HepG2 (cell line): Measurements from ENCODE around the gene ATP9A. TPM values are rescaled to one million over a fixed set of nuclear protein-coding genes. Genes with fewer than 3 reads are reported as not detected.

Experiments
- ATAC-seq: fragments of 200-7000 bp; cut with Tn5 transposase; 3 replicates; pipeline ENCODE4 v1.9.1; 2020; ENCODE audit warnings: mild to moderate bottlenecking, moderate library complexity
- BruUV-seq: library from RNA; stranded (reverse); fragments of 400-500 nt; replicated peaks from 2 replicates; lab custom pipeline; 2021; lab: Mats Ljungman, UMichigan
- CTCF ChIA-PET: fragments of 300-600 bp; formaldehyde crosslinking; extraction: SDS; loops from one replicate; lab custom pipeline; 2021; ENCODE audit warnings: low total read pairs, inconsistent platforms, low intra/inter-chr PET ratio; lab: Yijun Ruan, JAX
- POLR2A ChIA-PET: fragments of 350-600 bp; sonication (Branson Sonifier 250); formaldehyde crosslinking; loops from one replicate; lab custom pipeline; 2020; ENCODE audit warnings: antibody characterized with exemption, inconsistent platforms; lab: Yijun Ruan, JAX
- DNase-seq: peaks from one replicate; pipeline ENCODE4 v3.0.0-alpha.2; 2015; ENCODE audit warnings: low spot score
- FAIRE-seq: peaks from 3 replicates; lab custom pipeline; 2011; peaks lifted over from hg19 to GRCh38; lab: Jason Lieb, UNC
- H2AFZ ChIP-seq: one replicate; pipeline ENCODE4 v1.6.1; 2011; ENCODE audit warnings: low read length, inconsistent platforms
- H3K27ac ChIP-seq: fragments of 300-600 bp; 3 replicates; pipeline ENCODE4 v1.8.0; 2011; ENCODE audit warnings: mixed run types, mild to moderate bottlenecking, mixed read lengths, low read length, inconsistent platforms; ENCODE audit not compliant: insufficient read depth; ENCODE audit errors: extremely low read length
- H3K27me3 ChIP-seq, 2 experiments: fragments of 200-600 bp in 1 of 2; 2 replicates in 1 of 2; 3 replicates in 1 of 2; pipeline versions ENCODE4 v1.6.0 to v1.8.0; 2011; ENCODE audit warnings: low read length in 2 of 2, mild to moderate bottlenecking in 2 of 2, moderate library complexity in 2 of 2, inconsistent platforms in 1 of 2; ENCODE audit not compliant: insufficient read depth in 2 of 2, control insufficient read depth in 1 of 2
- H3K36me3 ChIP-seq, 2 experiments: fragments of 200-600 bp in 1 of 2; replicated peaks in 1 of 2; 2 replicates in 1 of 2; 3 replicates in 1 of 2; pipeline versions ENCODE4 v1.5.1 to v1.8.0; 2011; ENCODE audit warnings: low read length in 2 of 2, inconsistent platforms in 1 of 2; ENCODE audit not compliant: insufficient read depth in 2 of 2, control insufficient read depth in 1 of 2
- H3K4me1 ChIP-seq: 2 replicates; pipeline ENCODE4 v1.5.1; 2012; ENCODE audit warnings: low read length, inconsistent platforms; ENCODE audit not compliant: insufficient read depth
- H3K4me2 ChIP-seq: 2 replicates; pipeline ENCODE4 v1.6.0; 2011; ENCODE audit warnings: low read depth, low read length, inconsistent platforms
- H3K4me3 ChIP-seq, 3 experiments: fragments of 200-600 bp in 1 of 3; sonication (generic), shearing (Covaris generic) in 1 of 3; replicated peaks in 1 of 3; 2 replicates each; pipeline ENCODE4 v1.5.1; 2011 to 2016; ENCODE audit warnings: low read length in 3 of 3, inconsistent platforms in 2 of 3, low read depth in 2 of 3, mild to moderate bottlenecking in 2 of 3, control low read depth in 1 of 3, mixed read lengths in 1 of 3; ENCODE audit not compliant: insufficient read depth in 1 of 3
- H3K79me2 ChIP-seq: one replicate; pipeline ENCODE4 v1.6.1; 2011; ENCODE audit warnings: low read length, inconsistent platforms; ENCODE audit not compliant: insufficient read depth
- H3K9ac ChIP-seq: 2 replicates; pipeline ENCODE4 v1.6.0; 2011; ENCODE audit warnings: mild to moderate bottlenecking, low read depth, low read length, inconsistent platforms; ENCODE audit not compliant: insufficient read depth
- H3K9me3 ChIP-seq: 2 replicates; pipeline ENCODE4 v1.5.1; 2012; ENCODE audit warnings: mild to moderate bottlenecking, low read length
- H4K20me1 ChIP-seq: 2 replicates; pipeline ENCODE4 v1.6.0; 2011; ENCODE audit warnings: inconsistent platforms, mild to moderate bottlenecking, low read length, moderate library complexity; ENCODE audit not compliant: insufficient read depth
- CBX2 ChIP-seq, 2 experiments: fragments of 200-600 bp in 1 of 2; sonication (generic); formaldehyde crosslinking in 1 of 2; IDR thresholded peaks; 2 replicates each; pipeline versions ENCODE4 v1.7.0 to v1.8.1; 2018 to 2022; ENCODE audit warnings: low read depth in 2 of 2, low read length in 1 of 2, mild to moderate bottlenecking in 1 of 2, missing genetic modification reagents in 1 of 2
- KDM5B ChIP-seq: sonication (generic); formaldehyde crosslinking; IDR thresholded peaks from 2 replicates; pipeline ENCODE4 v1.4.0; 2020; ENCODE audit warnings: missing genetic modification reagents, mild to moderate bottlenecking, borderline replicate concordance
- NFIB ChIP-seq: sonication (generic); formaldehyde crosslinking; IDR thresholded peaks from 2 replicates; pipeline ENCODE4 v1.9.0; 2021; ENCODE audit warnings: missing genetic modification reagents, mild to moderate bottlenecking, borderline replicate concordance
- REPIN1 ChIP-seq: sonication (generic); formaldehyde crosslinking; IDR thresholded peaks from 2 replicates; pipeline ENCODE4 v1.8.0; 2022; ENCODE audit warnings: missing genetic modification reagents, low read depth, mild to moderate bottlenecking, borderline replicate concordance
- TCF7 ChIP-seq: sonication (generic); IDR thresholded peaks from 2 replicates; pipeline ENCODE4 v1.6.1; 2016; ENCODE audit warnings: antibody characterized with exemption, low read depth
- USF2 ChIP-seq, 2 experiments: sonication (generic) in 1 of 2; formaldehyde crosslinking in 1 of 2; IDR thresholded peaks; 2 replicates each; pipeline versions ENCODE4 v1.5.1 to v1.6.1; 2011 to 2020; ENCODE audit warnings: borderline replicate concordance in 1 of 2, low read depth in 1 of 2, low read length in 1 of 2, mild to moderate bottlenecking in 1 of 2, missing genetic modification reagents in 1 of 2, moderate library complexity in 1 of 2
- ZMYM3 ChIP-seq: sonication (generic); formaldehyde crosslinking; IDR thresholded peaks from 2 replicates; pipeline ENCODE4 v1.5.1; 2020; ENCODE audit warnings: mild to moderate bottlenecking, missing genetic modification reagents
- ZNF605 ChIP-seq: sonication (generic); formaldehyde crosslinking; IDR thresholded peaks from 2 replicates; pipeline ENCODE4 v1.8.0; 2022; ENCODE audit warnings: mild to moderate bottlenecking, missing genetic modification reagents
- WGBS: methylation state at CpG from one replicate; pipeline ENCODE4 v1.1.6; 2017; ENCODE audit warnings: low lambda C conversion rate; 5-methylcytosine and 5-hydroxymethylcytosine counted together
- in situ Hi-C: cut with HindIII; loops from 2 replicates; pipeline ENCODE4 v1.10.0; 2017; ENCODE audit warnings: low pct_unique_long_range_greater_than_20kb; ENCODE audit not compliant: extremely low pct_ligation_motif_present
- intact Hi-C: fragments of 100-400 bp; cut with micrococcal nuclease; formaldehyde crosslinking; loops from one replicate; pipeline ENCODE4 v1.10.0; 2022; ENCODE audit not compliant: unreplicated experiment
- polyA plus RNA-seq, 8 experiments: library from polyadenylated mRNA; depleted of rRNA in 3 of 8; stranded (reverse) in 7 of 8; unstranded in 1 of 8; fragments of >200 nt; fragmentation: Illumina TruSeq in 4 of 8; extraction: Trizol in 4 of 8; gene quantifications; 2 replicates each; pipeline versions ENCODE4 v1.2.1 to v1.2.3, GENCODE V29; 2011 to 2016; ENCODE audit warnings: low read depth in 4 of 8, missing spikeins in 1 of 8, mixed read lengths in 1 of 8; ENCODE audit not compliant: insufficient read depth in 1 of 8
- total RNA-seq, 5 experiments: library from RNA; depleted of rRNA; stranded (reverse); fragments of >200 nt; fragmentation: Illumina TruSeq; extraction: Trizol; gene quantifications; 2 replicates each; pipeline ENCODE4 v1.2.3, GENCODE V29; 2016; ENCODE audit warnings: low read depth in 1 of 5
- TF ChIP-seq, protein P1 (sequence below): sonication (generic); formaldehyde crosslinking; IDR thresholded peaks from 2 replicates; pipeline ENCODE4 v1.4.0; 2020; ENCODE audit warnings: low read depth, mild to moderate bottlenecking, missing genetic modification reagents

The ATP9A gene
- total and polyA plus RNA-seq, 2 of the 13 experiments (the other 11 are each of a cell fraction or from before 2014, with no cell fraction given), result 11.8 to 18.5 TPM

DNA sequence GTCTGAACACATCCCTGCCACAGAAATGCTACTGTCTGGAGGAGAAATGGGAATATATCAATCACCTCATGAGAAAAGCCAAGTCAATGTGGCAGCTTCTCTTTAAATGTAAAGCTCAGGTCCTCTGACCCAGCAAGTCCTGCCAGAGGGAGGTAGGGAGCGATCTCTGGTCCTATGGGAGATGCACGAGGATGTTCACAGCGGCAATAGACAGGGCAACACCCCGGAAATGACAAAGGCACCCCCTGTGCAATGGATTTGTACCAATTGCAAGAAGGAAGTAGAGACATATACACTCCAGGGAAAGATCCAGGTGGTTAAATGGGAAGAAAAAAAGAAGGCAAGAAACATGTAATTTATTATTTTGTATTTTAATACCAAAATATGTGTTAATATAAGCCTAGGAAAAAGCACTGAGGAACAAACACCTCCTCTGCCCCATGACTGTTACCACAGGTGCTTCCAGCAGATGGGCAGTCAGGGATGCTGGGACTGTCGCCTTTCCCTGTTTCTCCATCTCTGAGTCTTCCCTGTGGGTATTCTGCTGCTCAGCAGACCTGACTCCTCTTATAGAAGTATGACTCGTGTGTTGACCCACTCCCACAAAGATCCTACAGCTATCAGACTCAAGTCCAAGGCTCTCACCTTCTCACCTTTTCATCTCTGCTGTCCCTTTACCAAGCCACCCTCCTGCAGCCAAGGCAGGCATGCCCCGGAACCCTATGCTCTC is 20.8 kb downstream of the ATP9A start:
- no peak for TF ChIP-seq TCF7
- TF ChIP-seq ZNF605 (CRISPR knock-in tag), result no peak
- no peak for TF ChIP-seq USF2 (IDR thresholded peaks at IDR 0.05; ENCODE audit: low read depth, low read length)
- TF ChIP-seq USF2 (CRISPR knock-in tag; IDR thresholded peaks at IDR 0.05; ENCODE audit: borderline replicate concordance), result no peak
- no peak for TF ChIP-seq NFIB (CRISPR knock-in tag)
- TF ChIP-seq KDM5B (CRISPR knock-in tag), result no peak
- TF ChIP-seq CBX2 (IDR thresholded peaks at IDR 0.05; ENCODE audit: low read depth, low read length), result no peak
- TF ChIP-seq CBX2 (CRISPR knock-in tag; IDR thresholded peaks at IDR 0.05; ENCODE audit: low read depth), result no peak
- no peak for TF ChIP-seq REPIN1
- TF ChIP-seq, protein P1, sequence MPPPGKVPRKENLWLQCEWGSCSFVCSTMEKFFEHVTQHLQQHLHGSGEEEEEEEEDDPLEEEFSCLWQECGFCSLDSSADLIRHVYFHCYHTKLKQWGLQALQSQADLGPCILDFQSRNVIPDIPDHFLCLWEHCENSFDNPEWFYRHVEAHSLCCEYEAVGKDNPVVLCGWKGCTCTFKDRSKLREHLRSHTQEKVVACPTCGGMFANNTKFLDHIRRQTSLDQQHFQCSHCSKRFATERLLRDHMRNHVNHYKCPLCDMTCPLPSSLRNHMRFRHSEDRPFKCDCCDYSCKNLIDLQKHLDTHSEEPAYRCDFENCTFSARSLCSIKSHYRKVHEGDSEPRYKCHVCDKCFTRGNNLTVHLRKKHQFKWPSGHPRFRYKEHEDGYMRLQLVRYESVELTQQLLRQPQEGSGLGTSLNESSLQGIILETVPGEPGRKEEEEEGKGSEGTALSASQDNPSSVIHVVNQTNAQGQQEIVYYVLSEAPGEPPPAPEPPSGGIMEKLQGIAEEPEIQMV (CRISPR knock-in tag), result no peak
- TF ChIP-seq ZMYM3, result no peak
- H3K27ac ChIP-seq, result no peak overlapping the region
- no peak overlapping the region for H3K9ac ChIP-seq
- BruUV-seq, result no TSS peak
- no peak for FAIRE-seq
- in situ Hi-C loops, result no loop called here
- DNase-seq, result no peak
- H3K4me1 ChIP-seq, result peaks cover 96% of the 10 kb centered on the region
- H3K79me2 ChIP-seq, result peaks cover 20% of the 10 kb centered on the region
- no peak overlapping the region for H3K4me2 ChIP-seq
- CTCF ChIA-PET, result no interaction called here
- ATAC-seq, result no peak
- POLR2A ChIA-PET, result no interaction called here
- 73% methylated on average over 7 of the region's 7 CpGs for WGBS
- intact Hi-C loops, result no loop called here
- no peaks in the 10 kb centered on the region for H3K9me3 ChIP-seq
- 0 out of 5 replicates have a peak, but pooled peaks cover 0 to 2% of the 10 kb centered on the region in 2 experiments for H3K36me3 ChIP-seq
- no peaks in the 10 kb centered on the region for H3K27me3 ChIP-seq
- H4K20me1 ChIP-seq, result no peaks in the 10 kb centered on the region
- no peak overlapping the region for H3K4me3 ChIP-seq
- no peak overlapping the region for H2AFZ ChIP-seq
